PC-3 (cell line): Measurements from ENCODE around the gene ADM2.

Source experiments
- EZH2 ChIP-seq: fragments of 300-600 bp; sonication (generic); IDR thresholded peaks from one replicate; pipeline ENCODE4 v1.6.1; 2017; ENCODE audit warnings: antibody characterized with exemption, mild to moderate bottlenecking, low read length; ENCODE audit not compliant: unreplicated experiment
- EZH2phosphoT487 ChIP-seq: fragments of 300-600 bp; sonication (generic); IDR thresholded peaks from 2 replicates; pipeline ENCODE4 v1.6.1; 2018; ENCODE audit warnings: mild to moderate bottlenecking, antibody characterized with exemption, low read length, borderline replicate concordance
- TF ChIP-seq, protein P1 (sequence below): fragments of 300-600 bp; sonication (generic); conservative IDR thresholded peaks from 2 replicates; pipeline ENCODE4 v1.5.1; 2017; ENCODE audit warnings: antibody characterized with exemption, low read depth, mild to moderate bottlenecking, low read length

DNA sequence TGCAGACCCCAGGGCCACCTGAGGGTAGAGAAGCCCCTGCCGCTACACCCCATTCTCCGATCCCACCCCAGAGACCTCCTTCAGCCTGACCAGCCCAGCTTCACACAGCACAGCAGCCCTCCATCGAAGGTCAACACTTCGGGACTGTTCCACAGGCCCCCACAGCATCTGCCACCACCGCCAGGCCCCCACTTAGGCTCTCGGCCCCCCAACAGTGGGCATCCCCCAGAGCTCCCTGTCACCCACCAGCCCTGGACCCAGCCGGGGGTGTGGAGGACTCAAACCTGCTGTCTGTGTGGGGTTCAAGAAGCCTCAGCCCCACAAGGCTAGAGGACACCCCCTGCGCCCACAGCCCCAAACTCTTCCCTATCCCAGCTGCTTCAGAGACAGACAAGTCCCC, 12.7 kb upstream of the ADM2 start:
- no peak for TF ChIP-seq EZH2phosphoT487
- TF ChIP-seq, protein P1, sequence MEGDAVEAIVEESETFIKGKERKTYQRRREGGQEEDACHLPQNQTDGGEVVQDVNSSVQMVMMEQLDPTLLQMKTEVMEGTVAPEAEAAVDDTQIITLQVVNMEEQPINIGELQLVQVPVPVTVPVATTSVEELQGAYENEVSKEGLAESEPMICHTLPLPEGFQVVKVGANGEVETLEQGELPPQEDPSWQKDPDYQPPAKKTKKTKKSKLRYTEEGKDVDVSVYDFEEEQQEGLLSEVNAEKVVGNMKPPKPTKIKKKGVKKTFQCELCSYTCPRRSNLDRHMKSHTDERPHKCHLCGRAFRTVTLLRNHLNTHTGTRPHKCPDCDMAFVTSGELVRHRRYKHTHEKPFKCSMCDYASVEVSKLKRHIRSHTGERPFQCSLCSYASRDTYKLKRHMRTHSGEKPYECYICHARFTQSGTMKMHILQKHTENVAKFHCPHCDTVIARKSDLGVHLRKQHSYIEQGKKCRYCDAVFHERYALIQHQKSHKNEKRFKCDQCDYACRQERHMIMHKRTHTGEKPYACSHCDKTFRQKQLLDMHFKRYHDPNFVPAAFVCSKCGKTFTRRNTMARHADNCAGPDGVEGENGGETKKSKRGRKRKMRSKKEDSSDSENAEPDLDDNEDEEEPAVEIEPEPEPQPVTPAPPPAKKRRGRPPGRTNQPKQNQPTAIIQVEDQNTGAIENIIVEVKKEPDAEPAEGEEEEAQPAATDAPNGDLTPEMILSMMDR, result no peak
- TF ChIP-seq EZH2, result no peak
